Embryonic facial prominence (tissue), 1 donor: ENCODE data around the gene MEGF10.

Experiments used
- DNase-seq: peaks from one replicate; pipeline ENCODE4 v3.0.0-alpha.2; 2016; ENCODE audit errors: extremely low spot score

Gene MEGF10

DNA sequence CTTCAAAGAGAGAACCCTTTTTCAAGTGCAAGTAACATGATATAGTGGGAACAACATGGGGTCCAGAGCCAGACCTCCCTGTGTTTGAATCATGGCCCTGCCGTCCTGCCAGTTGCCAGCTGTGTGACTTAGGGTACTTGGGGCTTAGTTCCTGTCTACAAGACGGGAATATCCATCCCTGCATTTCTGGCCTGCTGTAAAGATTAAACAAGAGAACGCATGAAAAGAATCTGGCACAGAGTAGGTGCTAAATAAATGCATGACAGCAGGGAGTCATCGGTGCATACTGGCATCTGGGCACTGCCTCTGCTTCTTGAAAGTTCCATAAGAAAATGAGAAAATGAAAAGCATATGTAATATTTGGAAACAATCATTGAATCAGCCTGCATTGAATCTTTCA lies 149.0 kb downstream of the MEGF10 start:
- no peak for DNase-seq

DNA sequence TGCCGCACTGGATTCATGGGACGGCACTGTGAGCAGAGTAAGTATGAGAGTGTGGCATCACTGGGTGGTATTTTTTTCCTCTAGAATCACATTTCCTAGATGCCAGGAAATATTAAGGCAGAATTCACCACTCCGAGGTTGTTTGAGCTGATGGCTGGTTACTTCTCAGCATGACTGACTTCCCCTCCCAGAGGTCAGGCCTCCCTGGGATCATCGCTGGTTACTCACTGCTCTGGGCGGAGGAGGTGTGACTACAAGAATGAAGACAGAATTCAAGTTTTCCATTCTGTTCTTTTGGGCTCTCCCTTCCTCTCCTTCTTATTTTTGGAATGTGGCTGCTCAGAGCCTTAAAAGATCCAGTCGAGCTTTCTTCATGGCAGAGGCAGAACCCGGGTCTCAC lies 150.2 kb downstream of the MEGF10 start:
- DNase-seq: no peak

DNA sequence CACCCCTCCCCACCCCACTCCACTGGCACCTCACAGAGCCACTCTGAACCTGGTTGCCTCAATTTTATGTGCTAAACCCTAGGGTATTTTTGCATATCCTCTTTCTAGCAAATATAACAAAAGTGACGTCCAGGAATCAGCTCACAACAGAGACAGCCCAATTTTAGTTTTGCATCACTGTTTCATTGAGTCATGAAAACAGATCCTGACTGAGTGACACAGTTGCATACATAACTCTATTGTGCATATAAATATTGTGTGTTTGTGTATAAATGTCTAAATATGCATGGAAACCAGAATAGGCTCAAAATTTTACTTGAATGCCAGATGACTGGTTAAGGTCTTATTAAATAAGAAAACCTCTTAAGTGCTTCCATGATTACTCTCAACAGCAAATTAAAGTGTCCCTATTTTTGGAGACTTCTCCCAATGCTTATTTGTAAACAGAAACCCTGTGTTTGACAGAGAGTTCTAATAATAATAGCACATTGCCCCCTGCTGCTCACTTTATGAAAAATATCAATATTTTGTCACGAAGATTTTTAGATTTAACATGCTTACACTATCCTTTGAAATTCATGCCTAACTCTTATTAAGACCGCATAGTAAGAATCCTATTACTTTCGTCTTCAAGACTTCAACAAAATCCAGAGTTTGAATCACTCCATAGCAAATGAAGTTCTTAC lies 151.3 kb downstream of the MEGF10 start:
- peak; percentile 20 for DNase-seq

DNA sequence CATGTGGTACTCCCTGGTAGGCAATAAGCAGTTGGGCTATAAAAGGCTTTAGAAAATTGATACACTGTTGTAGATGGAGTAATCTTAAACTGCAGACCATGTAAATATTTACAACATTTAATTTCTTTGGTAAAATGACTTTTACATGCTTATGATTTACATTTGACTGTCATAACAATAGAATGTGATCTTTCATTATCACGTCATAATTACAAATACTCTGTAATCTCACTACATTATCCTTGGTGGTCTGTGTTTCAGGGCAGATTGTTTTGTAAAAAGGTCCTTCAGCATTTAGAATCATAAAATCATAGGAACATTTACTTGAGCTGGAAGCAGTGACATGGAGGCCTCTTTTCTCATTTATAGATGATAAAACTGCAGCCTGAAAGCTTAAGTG lies 153.6 kb downstream of the MEGF10 start:
- DNase-seq: no peak

DNA sequence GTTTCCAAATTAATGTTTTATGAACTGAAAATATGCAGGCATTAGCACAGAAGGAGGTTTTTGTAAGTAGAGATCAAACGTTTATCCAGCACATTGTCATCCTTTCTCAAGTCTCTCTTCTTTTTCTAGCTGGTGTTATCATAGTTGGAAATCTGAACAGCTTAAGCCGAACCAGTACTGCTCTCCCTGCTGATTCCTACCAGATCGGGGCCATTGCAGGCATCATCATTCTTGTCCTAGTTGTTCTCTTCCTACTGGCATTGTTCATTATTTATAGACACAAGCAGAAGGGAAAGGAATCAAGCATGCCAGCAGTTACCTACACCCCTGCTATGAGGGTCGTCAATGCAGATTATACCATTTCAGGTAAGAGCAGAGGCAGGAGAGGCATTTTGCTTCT lies 154.7 kb downstream of the MEGF10 start:
- no peak for DNase-seq

DNA sequence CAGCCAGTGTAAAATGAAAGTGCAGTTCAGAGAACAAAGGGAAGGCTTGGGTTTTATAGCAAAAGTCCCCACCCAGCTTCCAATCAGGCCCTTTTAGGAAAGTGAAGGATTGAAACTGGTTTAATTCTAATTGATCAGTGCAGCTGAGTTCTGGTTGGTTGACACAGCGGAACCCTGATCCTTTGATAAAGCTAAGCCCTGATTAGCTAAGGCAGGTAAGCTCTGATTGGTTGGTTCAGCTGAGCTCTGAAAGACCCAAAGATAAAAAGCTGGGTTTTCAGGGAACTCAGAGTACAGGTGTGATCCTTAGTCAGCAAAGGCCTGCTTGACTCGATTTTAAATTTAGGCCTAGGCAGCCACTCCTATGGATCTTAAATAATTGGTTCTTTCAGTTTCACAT lies 156.0 kb downstream of the MEGF10 start:
- DNase-seq: no peak

DNA sequence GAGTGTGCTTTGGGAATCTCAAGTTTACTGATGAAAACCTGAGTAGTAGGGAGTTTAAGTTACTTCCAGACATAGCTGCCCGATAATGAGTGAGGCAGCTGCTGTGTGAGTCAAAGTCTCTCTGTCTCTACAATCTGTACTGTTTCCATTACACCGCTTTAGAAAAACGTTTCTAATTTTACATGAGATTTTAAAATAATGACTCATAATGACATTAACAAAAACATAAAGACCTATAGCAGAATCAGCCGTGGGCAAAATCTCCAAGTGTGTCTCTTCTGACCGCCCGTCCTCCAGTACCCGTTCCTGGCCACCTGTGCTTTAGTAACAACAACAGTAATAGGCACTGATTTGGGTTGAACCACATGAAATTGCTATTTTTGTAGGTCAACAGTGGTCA lies 157.2 kb downstream of the MEGF10 start:
- DNase-seq: no peak

DNA sequence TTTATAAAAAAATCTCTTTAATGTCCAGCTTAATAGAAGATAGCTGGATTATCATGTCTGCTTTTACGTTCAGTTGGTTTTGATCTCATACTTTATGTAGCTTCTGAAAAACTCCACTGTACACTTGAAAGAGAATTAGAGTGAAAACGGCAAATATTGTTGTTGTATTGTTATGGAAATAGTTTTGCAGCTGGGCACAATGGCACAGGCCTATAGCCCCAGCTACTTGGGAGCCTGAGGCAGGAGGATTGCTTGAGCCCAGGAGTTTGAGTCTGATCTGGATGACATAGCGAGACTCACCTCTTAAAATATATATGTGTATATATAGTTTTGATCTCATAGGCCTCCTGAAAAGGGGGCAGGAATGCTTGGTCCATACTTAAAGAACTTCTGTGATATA lies 159.4 kb downstream of the MEGF10 start:
- no peak for DNase-seq

DNA sequence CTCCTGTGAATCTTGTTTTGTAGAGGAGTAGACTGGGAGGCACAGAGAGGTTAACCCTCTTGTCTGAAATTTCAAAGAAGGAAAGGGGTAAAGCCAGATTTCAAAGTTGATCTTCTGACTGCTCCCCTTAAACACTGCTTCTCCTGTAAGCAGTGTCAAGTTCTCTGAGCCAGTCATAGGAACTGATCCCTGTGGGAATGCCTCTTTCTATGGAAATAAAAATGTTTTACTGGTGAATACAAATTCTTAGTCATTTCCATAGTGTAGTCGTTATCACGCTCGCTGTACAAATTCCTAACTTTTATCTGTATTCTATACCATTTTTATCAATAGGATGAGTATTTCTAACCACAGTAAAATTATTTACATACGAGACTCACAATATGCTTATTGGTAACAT lies 160.5 kb downstream of the MEGF10 start:
- DNase-seq: no peak

DNA sequence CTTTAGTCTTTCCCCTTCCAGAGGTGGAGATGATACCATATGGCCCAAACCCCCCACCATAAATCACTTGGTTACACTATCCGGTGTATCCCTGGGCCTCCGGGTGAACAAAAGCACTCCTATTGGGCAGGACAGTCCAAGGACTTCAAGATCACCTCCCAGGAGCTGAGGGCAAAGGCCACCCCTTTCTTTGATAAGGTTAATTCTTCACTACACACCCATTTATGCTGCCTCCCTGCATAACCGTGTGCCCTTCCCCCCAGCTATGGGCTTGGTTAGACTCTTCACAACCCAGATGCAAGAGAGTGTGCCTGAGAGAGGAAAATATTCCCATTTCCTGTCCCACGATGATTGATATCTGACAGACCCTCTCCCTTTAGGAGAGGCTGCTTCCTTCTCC lies 162.0 kb downstream of the MEGF10 start:
- no peak for DNase-seq

DNA sequence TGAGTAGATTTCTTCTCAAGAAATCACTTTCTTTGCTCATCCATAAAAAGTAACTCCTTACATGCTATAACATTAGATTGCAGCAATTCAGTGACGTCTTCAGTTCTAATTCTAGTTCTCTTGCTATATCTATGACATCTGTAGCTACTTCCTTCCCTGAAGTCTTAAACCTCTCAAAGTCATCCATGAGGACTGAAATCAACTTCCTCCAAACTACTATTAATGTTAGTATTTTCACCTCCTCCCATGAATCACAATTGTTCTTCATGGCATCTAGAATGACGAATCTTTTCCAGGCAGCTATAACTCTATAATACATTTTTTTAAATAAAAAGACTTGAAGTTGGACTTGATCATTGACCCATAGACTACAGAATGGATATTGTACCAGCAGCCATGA lies 180.6 kb downstream of the MEGF10 start:
- no peak for DNase-seq

DNA sequence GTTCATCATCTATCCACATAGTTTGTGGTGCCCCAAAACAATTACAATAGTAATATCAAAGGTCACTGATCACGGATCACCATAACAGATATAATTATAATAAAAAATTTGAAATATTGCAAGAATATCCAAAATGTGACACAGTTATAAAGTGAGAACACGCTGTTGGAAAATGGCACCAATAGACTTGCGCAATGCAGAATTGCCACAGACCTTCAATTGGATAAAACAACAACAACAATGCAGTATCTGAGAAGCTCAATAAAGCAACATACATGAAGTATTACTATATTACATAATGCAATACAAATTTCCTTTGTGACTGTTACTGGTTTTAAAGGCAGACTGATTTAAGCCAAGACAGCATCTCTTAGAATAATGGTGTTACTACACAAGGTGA lies 182.1 kb downstream of the MEGF10 start:
- no peak for DNase-seq

DNA sequence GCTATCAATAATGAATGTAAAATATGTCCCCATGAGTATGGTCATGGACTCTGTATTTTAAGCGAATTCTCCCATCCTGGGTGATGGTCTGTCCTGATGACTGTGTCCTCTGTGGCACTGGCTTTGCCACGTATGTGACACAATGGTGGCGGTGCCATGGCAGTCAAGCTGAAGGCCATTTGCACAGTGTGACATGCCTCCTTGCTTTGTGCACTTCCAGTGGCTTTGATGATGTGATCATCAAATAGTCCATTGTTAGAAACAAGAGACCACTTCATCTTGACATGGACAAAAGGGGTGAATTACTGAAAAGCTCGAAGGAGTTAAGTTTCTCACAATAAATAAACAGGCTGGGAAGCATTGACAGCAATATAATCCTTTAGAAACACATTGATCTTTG lies 195.9 kb downstream of the MEGF10 start:
- no peak for DNase-seq

DNA sequence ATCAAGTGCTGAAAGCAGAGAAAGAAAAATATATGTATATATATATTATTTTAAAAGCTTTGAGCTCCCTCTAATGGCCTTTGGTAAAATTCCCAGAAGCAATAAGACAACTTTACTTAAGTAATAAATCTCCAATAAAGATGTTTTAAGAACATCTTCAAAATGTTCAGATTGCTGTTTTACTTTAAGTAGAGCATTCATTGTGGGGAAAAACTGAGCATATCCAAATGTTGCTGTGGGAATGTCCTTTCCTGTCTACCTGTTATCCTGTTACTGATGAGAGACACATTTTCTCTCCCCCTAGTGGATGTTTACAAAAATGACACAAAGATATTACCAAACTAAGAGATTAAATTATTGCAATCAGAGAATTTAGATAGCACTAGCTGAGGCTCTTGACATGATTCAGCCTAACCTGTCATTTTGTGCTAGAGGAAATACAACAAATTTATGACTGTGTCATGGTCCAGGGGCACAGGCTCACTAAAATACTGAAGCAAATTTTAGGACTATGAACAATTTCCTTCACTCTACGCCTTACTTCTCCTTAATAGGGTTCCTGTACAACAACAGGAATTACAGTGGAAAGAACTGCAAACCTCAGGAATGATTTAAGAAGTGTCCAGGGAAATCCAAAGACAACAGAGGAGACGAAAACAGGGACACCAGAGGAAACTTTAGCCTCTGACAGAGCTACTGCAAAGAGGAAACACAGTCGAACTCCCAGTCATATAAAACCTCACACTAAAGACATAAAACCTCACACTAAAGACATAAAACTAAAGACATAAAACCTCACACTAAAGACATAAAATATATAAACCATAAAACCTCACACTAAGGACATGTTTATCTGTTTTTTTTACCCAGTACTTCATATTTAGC lies 202.5 kb downstream of the MEGF10 start:
- DNase-seq: peak; percentile 53

DNA sequence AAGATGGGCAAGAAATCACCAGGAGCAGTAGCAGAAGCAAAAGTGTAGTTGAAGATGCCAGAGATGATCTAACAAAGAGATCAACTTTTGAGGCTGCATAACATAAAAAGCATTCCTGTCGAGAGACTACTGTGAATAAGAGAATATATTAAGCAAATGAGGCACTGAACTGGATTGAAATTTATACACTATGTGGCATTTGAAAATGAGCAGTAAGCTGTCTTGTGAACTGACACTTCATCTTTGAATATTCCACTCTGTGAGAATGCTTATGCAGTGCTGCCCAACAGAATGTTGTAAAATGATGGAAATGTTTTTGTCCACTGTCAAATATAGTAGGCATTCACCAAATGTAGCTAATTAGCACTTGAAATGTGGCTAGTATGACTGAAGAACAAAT lies 208.0 kb downstream of the MEGF10 start:
- no peak for DNase-seq

DNA sequence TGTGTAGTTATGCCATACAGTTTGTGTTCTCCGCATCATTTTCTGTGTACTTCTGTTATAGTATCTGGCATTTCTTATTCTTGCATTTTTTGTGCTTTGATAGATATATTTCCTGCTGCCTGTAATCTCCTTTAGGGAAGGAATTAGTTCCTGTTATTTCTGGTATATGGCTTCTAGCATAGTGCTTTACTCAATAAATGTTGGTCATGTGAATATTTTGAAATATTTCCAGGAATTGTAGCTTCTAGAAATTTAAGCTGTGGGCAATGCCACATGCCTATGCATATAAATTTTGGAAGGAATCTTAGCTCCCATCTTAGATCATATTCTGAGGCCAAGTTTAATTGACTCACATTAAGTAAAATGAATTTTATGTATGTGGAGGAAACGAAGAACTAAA lies 215.3 kb downstream of the MEGF10 start:
- DNase-seq: no peak

DNA sequence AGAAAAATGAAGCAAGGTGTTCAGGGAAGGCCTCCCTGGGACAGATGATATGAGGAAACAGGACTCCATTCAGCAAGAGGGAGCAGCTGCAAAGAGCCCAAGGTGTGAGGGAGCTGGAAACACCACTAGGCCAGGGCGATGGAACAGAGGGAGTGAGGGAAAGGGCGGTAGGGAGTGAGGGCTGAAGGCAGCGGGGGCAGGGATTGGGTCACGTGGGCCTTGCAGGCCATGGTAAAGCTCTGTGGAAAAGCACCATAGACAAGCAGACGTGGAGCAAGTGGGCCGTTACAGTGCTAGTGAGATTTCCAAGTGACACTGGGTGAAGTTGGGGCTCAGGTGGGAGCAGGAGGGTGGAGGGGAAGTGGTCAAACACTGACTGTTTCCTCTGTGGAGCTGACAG lies 216.0 kb downstream of the MEGF10 start:
- no peak for DNase-seq

DNA sequence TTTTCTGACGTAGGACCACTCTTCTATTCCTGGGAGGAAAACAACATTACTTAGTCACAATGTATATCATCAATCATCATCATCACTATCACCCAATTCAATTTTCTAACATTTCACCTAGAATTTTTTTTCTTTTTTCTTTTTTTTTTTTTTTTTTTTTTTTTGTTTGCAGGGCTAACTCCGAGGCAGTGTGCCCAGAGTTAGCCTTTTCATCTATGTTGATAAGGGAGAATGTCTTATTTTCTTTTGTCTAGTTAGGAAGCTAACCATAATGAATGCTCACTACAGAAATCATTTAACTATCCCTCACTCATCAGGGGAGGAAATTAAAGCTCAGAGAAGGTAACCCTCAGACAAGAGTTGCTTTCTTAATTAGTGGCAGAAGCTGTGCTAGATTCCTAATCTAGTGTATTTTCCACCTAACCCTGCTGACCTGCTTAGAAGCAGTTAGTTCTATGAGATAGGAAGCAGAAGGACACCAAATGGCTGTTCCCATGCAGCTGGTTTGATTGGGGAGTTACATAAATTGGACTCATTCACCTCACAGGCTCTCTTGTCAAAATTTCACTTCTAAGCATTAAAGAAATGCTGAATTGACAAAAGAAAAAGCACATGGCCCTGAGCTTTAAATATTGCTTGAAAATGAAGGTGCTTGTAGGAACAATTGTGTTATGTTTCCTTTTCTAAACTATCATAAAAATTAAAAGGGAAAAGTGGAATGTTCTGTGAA lies 218.2 kb downstream of the MEGF10 start:
- no peak for DNase-seq
